T-helper 17 cell (primary cell): ENCODE results near the gene BANF2. TPM values are rescaled to one million over a fixed set of nuclear protein-coding genes. Genes with fewer than 3 reads are reported as not detected.
"Not testable (repeated sequence)": the region's sequence is repeated elsewhere in the genome, so short reads cannot be mapped to it uniquely, and the experiment has no call there.

Experiments
- ATAC-seq: fragments of 150-1000 bp; cut with Tn5 transposase; 2 replicates; pipeline ENCODE4 v1.10.0; 2021; ENCODE audit warnings: mild to moderate bottlenecking, moderate library complexity
- DNase-seq, 3 donors: peaks; one replicate each; pipeline versions ENCODE4 v3.0.0 to v3.0.0-alpha.2; 2020 to 2021
- H3K9me3 ChIP-seq: one replicate; pipeline ENCODE4 v1.7.0; 2013; ENCODE audit warnings: low read length, mild to moderate bottlenecking; ENCODE audit not compliant: control insufficient read depth, poor library complexity, severe bottlenecking
- H3K27ac Mint-ChIP-seq: one replicate; pipeline ENCODE4 v1.8.0; 2022; ENCODE audit warnings: mild to moderate bottlenecking, moderate library complexity, mixed read lengths
- H3K27me3 Mint-ChIP-seq: one replicate; pipeline ENCODE4 v1.8.0; 2022; ENCODE audit warnings: mixed read lengths
- H3K36me3 Mint-ChIP-seq: one replicate; pipeline ENCODE4 v1.8.0; 2022; ENCODE audit warnings: low read depth, mixed read lengths
- H3K4me1 Mint-ChIP-seq: one replicate; pipeline ENCODE4 v1.8.0; 2022; ENCODE audit warnings: mild to moderate bottlenecking, mixed read lengths
- H3K4me3 Mint-ChIP-seq: one replicate; pipeline ENCODE4 v1.8.0; 2022; ENCODE audit warnings: mild to moderate bottlenecking, moderate library complexity, mixed read lengths
- total RNA-seq, 4 donors: library from RNA in 2 of 4; stranded (reverse) in 2 of 4; gene quantifications; one replicate each; pipeline ENCODE4 v1.2.3 and lab custom pipeline; 2022 to 2026

BANF2 gene
- total RNA-seq, 2 donors from 2014 or later: not detected

DNA sequence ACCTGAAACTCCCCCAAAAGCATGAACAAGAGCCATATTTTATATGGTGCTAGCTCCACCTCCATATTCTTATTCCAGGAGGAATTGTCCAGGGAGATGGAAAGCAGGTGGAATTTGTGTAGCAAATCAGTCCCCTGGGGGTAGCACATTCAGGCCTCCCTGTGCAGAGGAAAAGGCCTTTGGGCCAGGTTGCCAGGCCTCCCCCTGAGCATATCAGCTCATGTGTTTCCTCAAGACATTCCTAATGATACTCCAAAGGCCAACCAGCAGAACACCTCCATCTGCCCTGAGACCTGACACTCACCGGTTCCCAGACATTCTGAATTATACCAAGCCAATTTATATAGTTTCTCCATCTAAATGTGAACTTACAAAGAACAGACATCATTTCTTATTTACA lies 2.6 kb upstream of the BANF2 start:
- no peak overlapping the region for H3K4me3 Mint-ChIP-seq
- peaks cover 12% of the 10 kb centered on the region for H3K27me3 Mint-ChIP-seq
- H3K4me1 Mint-ChIP-seq: no peaks in the 10 kb centered on the region
- H3K36me3 Mint-ChIP-seq: no peaks in the 10 kb centered on the region
- H3K9me3 ChIP-seq: no peaks in the 10 kb centered on the region
- H3K27ac Mint-ChIP-seq: no peak overlapping the region
- no peak for DNase-seq
- ATAC-seq: no peak

DNA sequence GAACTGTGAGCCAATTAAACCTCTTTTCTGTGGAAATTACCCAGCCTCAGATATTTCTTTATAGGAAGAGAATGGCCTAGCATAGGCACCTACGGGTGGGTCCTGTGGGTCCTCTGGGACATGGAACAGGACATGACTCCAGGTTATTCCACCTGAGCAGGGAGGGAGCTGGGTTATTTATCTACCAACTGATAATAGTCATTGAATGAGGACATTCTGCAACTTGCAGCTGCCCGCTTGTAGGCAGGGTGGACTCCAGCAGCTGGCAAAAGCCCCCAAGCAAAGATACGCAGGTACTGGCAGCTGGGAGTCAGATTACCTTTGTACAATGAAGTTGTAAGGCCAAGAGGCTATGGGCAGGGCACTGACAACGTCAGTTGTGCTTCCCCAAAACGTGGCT lies 1.4 kb upstream of the BANF2 start:
- H3K27ac Mint-ChIP-seq: no peak overlapping the region
- DNase-seq: no peak
- ATAC-seq: no peak
- peaks cover 5% of the 10 kb centered on the region for H3K4me1 Mint-ChIP-seq
- no peak overlapping the region for H3K4me3 Mint-ChIP-seq
- H3K9me3 ChIP-seq: no peaks in the 10 kb centered on the region
- no peaks in the 10 kb centered on the region for H3K36me3 Mint-ChIP-seq
- peaks cover 14% of the 10 kb centered on the region for H3K27me3 Mint-ChIP-seq

GRCh38 chr20:17700637-17701036 lies 871 bp downstream of the BANF2 start:
- H3K4me1 Mint-ChIP-seq: peaks cover 5% of the 10 kb centered on the region
- no peak for DNase-seq
- no peak overlapping the region for H3K4me3 Mint-ChIP-seq
- ATAC-seq: no peak
- no peak overlapping the region for H3K27ac Mint-ChIP-seq
- H3K36me3 Mint-ChIP-seq: no peaks in the 10 kb centered on the region
- peaks cover 6% of the 10 kb centered on the region for H3K27me3 Mint-ChIP-seq
- H3K9me3 ChIP-seq: no peaks in the 10 kb centered on the region

DNA sequence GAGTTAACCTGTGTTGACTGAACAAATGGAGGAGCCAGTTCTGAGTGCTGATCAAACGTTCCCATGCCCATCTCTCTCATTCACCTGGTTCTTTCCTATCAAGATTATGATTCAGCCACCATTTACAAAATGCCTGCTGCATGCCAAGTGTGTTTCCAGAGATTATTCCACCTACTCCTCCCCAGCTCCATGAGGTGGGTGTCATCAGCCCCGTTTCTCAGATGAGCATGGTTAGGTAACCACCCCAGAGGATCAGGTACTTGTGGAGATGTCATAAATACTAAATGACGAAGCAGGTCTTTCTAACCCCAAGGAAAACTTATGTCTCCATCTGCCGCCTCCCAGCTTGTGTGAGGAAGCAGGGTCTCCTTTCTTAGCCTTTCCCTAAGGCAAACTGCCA lies 2.1 kb downstream of the BANF2 start:
- DNase-seq (no peak), ATAC-seq (no peak)
- no peaks in the 10 kb centered on the region for H3K9me3 ChIP-seq
- H3K27me3 Mint-ChIP-seq: peaks cover 6% of the 10 kb centered on the region
- no peaks in the 10 kb centered on the region for H3K36me3 Mint-ChIP-seq
- H3K4me3 Mint-ChIP-seq: no peak overlapping the region
- H3K4me1 Mint-ChIP-seq: peaks cover 5% of the 10 kb centered on the region
- H3K27ac Mint-ChIP-seq: no peak overlapping the region

- DNase-seq (no peak), ATAC-seq (no peak)
- Mint-ChIP-seq H3K4me3 (no peak overlapping the region), H3K27ac (no peak overlapping the region), H3K27me3 (peaks cover 6% of the 10 kb centered on the region), H3K36me3 (no peaks in the 10 kb centered on the region), H3K4me1 (peaks cover 5% of the 10 kb centered on the region)
- H3K9me3 ChIP-seq: no peaks in the 10 kb centered on the region
These were observed 5.0 kb downstream of the BANF2 start for GRCh38 chr20:17704589-17705317.

DNA sequence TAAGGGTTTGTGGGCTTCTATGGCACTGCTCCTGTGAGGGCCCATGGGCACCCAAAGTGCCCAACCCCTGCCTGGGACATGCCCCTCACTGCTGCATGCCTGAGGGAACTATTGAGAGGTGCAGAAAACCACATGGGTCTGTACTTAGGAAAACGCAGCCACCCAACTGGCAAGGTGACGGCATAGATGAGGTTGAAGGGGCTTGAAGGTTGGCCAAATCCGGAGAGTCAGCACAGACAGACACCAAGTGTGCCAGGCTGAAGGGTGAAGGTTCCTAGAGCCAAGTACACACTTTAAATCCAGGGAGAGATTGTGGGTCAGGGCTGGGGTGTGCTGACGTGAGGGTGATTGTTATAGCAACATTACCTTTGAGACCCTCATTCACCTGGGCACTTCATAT lies 6.2 kb downstream of the BANF2 start:
- peaks cover 10% of the 10 kb centered on the region for H3K27me3 Mint-ChIP-seq

GRCh38 chr20:17706632-17707031 lies 6.9 kb downstream of the BANF2 start:
- peaks cover 10% of the 10 kb centered on the region for H3K27me3 Mint-ChIP-seq
- H3K36me3 Mint-ChIP-seq: no peaks in the 10 kb centered on the region
- no peak for DNase-seq
- H3K4me1 Mint-ChIP-seq: peaks cover 5% of the 10 kb centered on the region
- H3K9me3 ChIP-seq: no peaks in the 10 kb centered on the region
- no peak overlapping the region for H3K4me3 Mint-ChIP-seq
- ATAC-seq: no peak
- H3K27ac Mint-ChIP-seq: no peak overlapping the region

More for the DNA sequence above, 6.2 kb downstream of the BANF2 start:
- H3K4me1 Mint-ChIP-seq: peaks cover 5% of the 10 kb centered on the region
- H3K27ac Mint-ChIP-seq: no peak overlapping the region
- no peaks in the 10 kb centered on the region for H3K36me3 Mint-ChIP-seq
- no peak overlapping the region for H3K4me3 Mint-ChIP-seq
- no peaks in the 10 kb centered on the region for H3K9me3 ChIP-seq
- no peak for DNase-seq
- no peak for ATAC-seq

- not testable (repeated sequence) for H3K9me3 ChIP-seq, H3K4me3 Mint-ChIP-seq, ATAC-seq, H3K4me1 Mint-ChIP-seq, H3K27ac Mint-ChIP-seq, H3K36me3 Mint-ChIP-seq, DNase-seq
- peaks cover 18% of the 10 kb centered on the region for H3K27me3 Mint-ChIP-seq
These were observed 8.2 kb downstream of the BANF2 start for GRCh38 chr20:17707951-17708350.

DNA sequence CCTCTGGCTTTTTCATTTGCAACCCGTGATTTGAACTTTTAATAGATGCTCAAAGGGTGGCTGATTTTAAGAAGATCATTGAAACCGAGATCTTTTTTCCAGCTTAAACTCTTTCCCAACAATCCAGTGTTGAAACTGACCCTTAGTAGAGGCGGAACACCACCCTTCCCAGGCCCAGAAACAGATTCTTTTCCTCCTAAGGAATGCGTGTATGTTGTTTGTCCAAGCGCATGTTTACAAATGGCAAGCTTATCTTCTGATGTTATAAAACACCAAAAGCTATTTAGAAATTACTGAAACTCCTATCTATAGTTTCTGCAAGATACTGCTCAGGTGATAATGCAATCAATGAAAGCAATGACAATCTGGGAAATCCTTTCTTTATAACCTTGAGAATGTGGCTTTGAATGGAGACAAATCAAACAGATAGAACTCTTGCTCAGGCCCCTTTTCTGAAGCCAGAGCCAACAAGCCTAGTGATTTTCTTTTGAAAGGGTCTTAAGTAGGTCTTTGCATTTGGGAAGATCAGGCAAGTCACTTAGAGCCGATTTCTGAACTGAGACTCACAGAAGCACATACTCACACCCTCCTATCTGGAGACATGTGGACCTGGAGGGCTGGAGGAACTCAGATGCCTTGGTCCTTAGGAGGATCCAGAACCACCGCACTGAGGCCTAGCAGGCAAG lies 9.1 kb downstream of the BANF2 start:
- no peak overlapping the region for H3K27ac Mint-ChIP-seq
- H3K36me3 Mint-ChIP-seq: peaks cover 4% of the 10 kb centered on the region
- no peak for ATAC-seq

DNA sequence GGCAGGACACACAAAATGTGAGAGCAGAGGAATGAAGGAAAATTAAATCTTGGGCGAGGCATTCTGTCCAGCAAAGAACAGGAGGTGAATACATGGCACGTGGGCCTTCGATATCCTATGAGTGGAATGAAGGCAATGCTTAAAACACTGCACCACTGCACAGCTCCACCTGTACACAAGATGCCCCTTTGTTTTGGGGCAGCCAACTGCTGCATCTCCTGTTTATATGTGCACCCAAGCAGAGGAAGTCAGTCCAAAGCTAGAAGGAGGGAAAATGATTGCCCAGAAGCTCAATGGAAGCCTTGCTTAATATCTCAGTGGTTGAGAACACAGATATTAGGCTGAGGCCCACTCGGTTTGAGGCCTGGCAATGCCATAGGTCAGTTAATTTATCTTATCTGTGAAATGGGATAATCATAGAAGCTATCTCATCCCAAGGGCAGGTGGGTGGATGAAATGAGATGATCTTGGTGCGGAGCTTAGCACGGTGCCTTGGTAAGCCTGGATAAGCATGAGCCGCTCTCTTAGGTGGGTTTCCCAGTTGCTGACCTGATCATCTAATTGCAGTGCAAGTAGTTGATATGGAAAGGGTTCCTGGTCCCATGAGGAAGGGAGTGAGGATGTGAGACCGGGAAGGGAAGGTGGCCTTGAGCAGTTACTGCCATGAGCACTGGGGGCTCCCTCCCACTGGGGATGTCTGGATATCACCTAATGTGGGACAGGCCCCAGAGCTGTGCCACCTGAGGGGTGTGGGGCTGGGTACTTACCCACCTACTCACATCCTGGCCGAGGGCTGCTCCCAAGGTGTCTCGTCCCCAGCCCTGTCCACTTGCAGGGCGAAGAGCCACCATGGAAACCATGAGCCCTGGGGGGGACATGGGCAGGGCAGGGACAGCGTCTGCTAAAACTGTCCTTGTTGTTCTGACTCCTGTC lies 9.9 kb downstream of the BANF2 start:
- Mint-ChIP-seq H3K27me3 (peaks cover 17% of the 10 kb centered on the region), H3K27ac (no peak overlapping the region), H3K4me3 (no peak overlapping the region), H3K4me1 (no peaks in the 10 kb centered on the region), H3K36me3 (peaks cover 4% of the 10 kb centered on the region)
- ATAC-seq: no peak
- DNase-seq: no peak
- H3K9me3 ChIP-seq: no peaks in the 10 kb centered on the region

More for the DNA sequence above, 9.1 kb downstream of the BANF2 start:
- Mint-ChIP-seq H3K4me1 (no peaks in the 10 kb centered on the region), H3K27me3 (peaks cover 17% of the 10 kb centered on the region), H3K4me3 (no peak overlapping the region)
- H3K9me3 ChIP-seq: no peaks in the 10 kb centered on the region
- no peak for DNase-seq

DNA sequence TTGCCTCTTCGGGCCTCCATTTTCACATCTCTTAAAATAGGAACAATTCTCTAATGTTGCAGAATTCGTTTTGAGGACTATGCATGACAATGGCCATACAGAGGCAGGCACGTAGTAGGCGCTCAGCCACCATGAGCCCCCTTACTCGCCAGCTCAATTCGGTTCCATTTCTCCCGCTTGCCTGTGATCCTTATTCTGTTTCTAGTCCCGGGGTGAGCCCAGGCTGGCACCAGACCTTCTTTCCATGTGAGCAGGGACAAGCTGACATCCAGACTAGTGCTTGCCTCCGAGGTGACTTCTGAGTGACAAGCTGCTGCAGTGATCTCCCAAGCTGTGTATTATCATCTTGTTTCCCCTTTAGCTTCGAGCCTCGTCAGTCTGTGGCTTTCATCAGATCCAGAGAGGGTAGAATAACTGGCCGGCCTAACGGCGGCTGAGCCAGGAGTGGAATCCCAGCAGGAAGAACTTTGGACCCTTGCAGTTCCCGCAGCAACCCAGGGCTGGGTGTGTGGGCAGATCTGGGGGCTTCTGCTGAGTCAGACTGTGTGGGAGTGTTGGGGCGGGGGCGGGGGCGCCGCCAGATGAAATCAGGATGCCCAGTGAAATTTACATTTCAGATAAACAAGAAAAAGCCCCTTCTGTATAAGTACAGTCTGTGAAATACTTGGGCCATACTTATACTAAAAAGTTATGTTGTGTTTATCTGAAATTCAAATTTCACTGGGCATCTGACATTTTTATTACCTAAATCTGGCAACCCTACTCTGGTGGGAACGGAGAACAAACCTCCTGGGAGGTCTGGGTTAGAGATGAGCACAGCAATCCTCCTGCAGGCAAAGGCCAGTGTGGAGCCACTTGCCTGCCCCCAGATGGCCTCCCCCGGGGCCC lies 10.9 kb downstream of the BANF2 start:
- Mint-ChIP-seq H3K27ac (no peak overlapping the region), H3K4me3 (no peak overlapping the region), H3K36me3 (peaks cover 4% of the 10 kb centered on the region), H3K4me1 (no peaks in the 10 kb centered on the region), H3K27me3 (peaks cover 22% of the 10 kb centered on the region)
- no peaks in the 10 kb centered on the region for H3K9me3 ChIP-seq
- no peak for DNase-seq
- no peak for ATAC-seq

- DNase-seq (no peak), ATAC-seq (no peak)
- peaks cover 22% of the 10 kb centered on the region for H3K27me3 Mint-ChIP-seq
- H3K4me3 Mint-ChIP-seq: no peak overlapping the region
- no peak overlapping the region for H3K27ac Mint-ChIP-seq
- H3K36me3 Mint-ChIP-seq: peaks cover 4% of the 10 kb centered on the region
- H3K9me3 ChIP-seq: no peaks in the 10 kb centered on the region
- no peaks in the 10 kb centered on the region for H3K4me1 Mint-ChIP-seq
These were observed 11.5 kb downstream of the BANF2 start for GRCh38 chr20:17711267-17711627.
